Right renal cortex interstitium (tissue), 3 donors: Measurements from ENCODE around the gene GPR158. TPM values are rescaled to one million over a fixed set of nuclear protein-coding genes. Genes with fewer than 3 reads are reported as not detected.
"Not testable (repeated sequence)": the region's sequence is repeated elsewhere in the genome, so short reads cannot be mapped to it uniquely, and the experiment has no call there.

ENCODE experiments used
- DNase-seq, 3 donors: peaks; one replicate each; pipeline ENCODE4 v3.0.0-alpha.2; 2013; ENCODE audit warnings: low read depth in 3 of 3, low spot score in 2 of 3
- polyA plus RNA-seq, 3 donors: library from polyadenylated mRNA; unstranded; fragments of 120-200 nt; gene quantifications; one replicate each; pipeline ENCODE4 v1.2.1, GENCODE V29; 2013; ENCODE audit not compliant: insufficient read length in 3 of 3

The GPR158 gene
- polyA plus RNA-seq, 3 donors: 0.24 to 0.32 (median 0.31) TPM

DNA sequence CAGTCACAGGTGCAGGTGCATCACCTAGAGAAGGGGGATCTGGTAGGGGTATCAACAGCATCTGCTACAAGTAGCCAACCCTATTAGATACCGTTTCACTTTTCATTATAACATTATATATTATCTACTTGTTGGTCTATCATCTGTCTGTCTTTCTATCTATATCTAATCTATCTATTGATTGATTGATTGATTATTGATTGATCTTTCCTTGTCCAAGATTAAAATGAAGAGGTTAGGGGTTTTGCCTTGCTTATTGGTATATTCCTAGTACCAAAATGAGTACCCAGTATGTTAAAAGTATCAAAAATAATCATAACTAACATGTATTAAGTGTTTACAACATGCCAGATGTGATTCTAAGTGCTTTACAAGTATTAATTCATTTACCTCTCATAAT, 121.5 kb downstream of the GPR158 start:
- DNase-seq: no peak

DNA sequence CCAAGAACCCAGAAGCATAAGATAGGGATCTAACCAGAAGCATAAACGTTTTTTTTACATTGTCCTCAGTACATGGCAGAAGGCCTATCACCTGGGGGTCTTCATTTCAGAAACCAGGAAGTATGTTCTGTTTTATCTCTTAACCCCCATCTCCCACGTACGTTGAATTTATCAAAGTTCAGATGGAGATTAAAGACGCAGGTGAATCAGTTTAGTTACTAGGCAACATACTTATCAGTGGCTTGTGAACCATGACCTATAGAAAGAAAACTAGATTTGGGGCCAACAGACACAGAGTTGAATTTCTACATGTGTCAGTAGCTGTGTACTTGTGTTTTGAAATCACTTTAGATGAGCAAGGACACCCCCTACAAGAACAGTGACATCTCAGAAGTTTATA, 122.7 kb downstream of the GPR158 start:
- DNase-seq: no peak

DNA sequence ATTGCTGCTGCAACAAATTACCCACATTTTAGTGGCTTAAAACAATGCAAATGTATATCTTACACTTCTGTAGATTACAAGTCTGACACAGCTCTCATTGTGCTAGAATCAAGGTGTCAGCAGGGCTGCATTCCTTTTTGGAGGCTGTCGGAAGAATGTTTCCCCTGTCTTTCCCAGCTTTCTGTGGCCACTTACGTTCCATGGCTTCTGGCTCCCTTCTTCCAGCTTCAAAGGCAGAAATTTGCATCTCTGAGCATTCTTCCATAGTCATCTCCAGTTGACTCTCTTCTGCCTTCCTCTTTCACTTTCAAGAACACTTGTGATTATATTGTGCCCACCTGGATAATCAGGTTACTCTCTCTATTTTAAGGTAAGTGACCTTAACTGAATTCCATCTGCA, 125.3 kb downstream of the GPR158 start:
- DNase-seq: no peak

DNA sequence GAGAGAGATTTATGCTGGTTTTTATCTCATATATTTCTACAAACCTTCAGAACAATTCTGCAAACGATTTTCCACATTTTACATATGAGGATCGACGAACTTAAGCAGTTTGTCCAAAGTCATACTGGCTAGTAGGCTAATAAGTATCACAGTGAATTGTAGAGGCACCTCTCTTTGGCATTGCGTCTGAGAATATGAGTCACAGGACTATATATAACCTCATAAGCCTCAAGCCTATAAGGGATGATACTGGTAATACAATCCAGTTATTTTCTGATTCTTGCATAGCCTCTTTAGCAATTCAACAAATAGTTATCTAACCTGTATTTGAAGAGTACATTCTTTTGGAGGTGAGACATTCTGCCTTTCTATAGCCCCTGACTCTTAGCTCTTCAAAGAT, 129.8 kb downstream of the GPR158 start:
- DNase-seq: no peak

DNA sequence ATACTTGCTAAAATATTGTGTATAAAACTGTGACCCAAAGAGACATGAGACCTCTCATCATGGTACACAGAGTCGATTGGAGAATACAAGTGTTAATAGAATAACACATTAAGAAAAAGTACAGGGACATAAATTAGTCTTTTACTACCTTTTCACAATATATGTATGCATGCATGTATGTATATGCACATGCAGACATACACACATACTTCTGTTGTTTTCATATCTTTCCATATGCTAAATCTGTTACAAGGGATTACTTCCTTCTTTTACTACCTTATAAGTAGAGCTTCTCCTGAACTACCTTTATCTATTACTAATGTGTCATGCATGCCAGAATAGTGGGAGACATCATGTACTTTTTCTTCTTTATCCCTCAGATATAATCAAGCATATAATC, 131.6 kb downstream of the GPR158 start:
- no peak for DNase-seq

DNA sequence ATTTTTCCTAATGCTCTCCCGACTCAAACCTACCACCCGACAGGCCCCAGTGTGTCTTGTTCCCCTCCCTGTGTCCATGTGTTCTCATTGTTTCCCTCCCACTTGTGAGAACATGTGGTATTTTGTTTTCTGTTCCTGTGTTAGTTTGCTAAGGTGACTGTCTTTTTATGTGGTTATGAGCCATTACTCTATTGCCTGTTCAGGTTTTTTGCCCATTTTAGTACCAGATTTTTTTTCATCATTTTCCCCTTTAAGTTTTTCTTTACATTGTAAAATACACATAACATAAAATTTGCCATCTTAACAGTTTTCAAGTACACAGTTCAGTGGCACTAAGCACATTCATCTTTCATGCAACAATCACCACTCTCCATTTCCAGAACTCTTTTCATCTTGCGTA, 133.5 kb downstream of the GPR158 start:
- no peak for DNase-seq

DNA sequence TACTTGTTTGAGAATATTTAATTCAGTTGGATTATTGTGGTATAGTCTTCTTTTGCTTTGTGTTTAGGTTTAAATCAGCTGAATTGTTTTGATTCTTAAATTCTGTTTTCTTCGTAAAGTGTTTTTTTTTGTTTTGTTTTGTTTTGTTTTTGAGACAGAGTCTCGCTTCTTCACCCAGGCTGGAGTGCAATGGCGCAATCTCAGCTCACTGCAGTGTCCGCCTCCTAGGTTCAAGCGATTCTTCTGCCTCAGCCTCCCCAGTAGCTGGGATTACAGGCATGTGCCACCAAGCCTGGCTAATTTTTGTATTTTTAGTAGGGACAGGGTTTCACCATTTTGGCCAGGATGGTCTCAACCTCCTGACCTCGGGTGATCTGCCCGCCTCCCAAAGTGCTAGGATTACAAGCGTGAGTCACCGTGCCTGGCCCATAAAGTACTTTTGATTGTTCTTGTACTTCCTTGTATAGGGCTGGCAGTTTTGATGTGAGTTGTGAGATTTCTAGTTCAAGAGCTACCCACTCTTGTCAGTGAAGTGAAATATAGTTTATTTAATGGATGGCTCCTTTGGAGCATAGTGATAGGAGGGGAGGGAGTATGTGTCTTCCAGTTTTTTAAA, 142.9 kb downstream of the GPR158 start:
- DNase-seq: not testable (repeated sequence)

DNA sequence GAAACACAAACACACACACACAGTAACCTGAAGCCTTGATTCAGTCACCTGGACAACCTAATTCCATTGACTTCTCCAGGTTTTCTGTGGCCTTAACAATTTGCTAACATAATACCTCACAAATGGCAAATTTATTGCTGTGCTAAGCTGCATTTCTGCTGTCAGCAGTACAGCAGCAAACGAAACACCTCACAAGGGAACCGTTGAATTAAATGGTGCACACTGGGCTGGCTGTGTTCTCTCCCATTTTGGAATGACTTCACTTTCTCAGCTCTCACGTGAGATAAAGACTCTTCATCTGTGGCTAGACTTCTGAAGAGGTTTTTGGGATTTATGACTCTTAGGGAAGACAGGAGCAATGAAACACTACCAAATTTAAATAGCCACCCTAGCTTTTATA, 152.5 kb downstream of the GPR158 start:
- no peak for DNase-seq

DNA sequence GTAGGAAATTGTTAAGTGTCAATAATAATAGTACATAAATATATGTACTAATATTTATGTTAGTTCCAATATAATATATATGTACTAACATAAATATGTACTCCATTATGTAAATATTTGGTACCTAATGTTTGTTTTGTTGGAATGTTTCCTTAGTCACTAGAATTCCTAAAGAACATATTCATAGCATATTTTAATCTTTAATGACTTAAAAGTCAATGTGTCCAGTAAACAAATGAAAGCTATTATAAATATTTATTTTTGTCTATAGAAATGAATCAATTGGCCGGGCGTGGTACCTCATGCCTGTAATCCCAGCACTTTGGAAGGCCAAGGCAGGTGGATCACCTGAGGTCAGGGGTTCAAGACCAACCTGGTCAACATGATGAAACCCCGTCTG, 153.6 kb downstream of the GPR158 start:
- no peak for DNase-seq

DNA sequence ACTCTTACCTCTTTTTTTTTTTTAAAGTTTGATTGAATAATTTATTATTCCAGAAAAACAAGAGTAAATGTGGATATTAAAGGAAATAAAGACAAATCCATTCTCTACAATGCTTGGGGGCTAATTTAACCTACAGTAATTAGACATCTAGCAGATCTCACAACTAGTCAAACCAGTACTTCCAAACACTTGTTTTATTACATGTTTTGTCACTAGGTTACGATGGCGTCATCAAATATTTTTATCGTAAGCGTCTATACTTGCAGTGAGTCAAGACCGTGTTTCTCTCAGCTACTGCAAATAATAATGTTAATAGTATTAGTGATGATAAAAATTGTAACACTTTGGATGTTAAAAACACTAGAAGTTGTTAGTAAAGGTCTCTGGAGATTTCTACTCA, 154.8 kb downstream of the GPR158 start:
- not testable (repeated sequence) for DNase-seq

DNA sequence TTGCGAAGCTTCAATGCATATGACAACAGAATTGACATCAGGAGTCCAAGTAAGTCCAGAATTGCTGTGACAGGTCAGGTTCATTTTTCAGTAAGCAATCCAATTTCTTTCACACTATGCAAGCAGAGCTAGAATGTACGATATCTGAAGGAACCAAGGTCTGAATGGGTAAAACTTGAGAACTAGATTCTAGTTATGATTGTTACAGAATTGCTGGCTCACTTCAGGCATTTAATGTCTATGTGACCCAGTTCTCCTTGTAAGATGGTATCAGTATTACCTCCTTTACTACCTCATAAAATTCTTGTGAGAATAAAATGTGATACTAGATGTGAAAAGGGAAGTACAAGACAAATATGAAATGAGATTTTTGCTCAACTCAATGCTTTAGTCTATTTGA, 159.6 kb downstream of the GPR158 start:
- no peak for DNase-seq

DNA sequence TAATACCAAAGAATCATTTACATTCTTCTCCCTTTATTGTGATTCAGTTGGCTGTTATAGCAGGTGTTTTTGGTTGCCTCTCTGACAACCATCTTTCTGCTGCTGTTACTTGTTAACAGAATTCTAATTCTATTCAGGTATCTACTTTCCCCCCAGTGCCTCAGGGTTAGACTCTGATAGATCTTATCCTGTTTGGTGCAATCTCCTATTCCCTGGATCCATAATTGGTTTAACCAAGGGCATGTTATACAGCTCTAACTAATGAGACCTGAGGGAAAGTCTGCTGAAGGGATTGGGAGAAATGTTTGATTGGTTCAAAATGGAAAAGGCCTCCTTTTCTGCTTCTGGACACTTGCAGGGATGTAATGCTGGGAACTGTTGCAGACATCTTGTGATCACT, 161.5 kb downstream of the GPR158 start:
- no peak for DNase-seq

DNA sequence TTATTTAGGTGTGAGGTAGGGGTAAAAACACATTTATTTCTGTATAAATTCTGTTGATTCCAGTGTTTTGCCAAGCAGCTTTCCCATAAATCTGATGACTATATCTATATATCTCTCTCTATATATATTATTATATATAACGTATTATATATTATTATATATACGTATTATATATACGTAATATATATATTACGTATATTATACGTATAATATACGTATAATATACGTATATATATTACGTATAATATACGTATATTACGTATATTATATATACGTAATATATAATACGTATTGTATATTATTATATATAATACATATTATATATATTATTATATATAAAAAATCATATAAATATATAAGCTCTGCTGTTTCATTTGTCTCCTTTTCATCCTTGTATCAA, 163.5 kb downstream of the GPR158 start:
- DNase-seq: no peak

DNA sequence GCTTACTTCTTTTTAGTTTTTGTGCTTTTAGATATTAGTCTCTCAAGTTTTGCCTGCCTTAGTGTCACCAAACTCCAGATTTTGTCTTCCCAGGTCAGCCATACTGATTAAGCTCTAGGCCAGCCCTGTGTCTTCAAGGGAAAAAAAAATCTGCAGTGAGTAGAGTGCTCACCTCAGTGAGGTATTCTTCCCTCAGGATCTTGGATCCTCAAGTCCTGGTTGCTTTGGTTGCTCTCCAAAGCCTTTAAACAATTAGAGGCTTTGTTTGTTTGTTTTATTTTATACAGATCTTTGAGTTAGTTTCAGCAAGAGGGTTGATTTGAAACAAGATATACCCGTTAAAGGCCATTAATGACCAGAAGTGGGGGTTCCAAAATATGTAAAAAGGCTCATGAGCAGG, 165.2 kb downstream of the GPR158 start:
- DNase-seq: no peak

DNA sequence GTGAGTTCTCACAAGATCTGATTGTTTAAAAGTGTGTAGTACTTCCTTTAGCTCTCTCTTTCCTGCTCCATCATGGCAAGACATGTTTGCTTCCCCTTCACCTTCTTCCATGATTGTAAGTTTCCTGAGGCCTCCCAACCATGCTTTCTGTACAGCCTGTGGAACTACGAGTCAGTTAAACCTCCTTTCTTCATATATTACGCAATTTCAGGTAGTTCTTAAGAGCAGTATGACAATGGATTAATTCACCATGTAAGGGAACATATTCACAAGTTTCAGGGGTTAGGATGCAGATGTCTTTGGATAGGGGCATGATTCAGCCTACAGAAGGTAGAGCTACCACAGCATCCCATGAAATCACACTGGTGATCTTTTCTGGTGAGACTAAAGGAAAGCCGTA, 174.7 kb downstream of the GPR158 start:
- no peak for DNase-seq

DNA sequence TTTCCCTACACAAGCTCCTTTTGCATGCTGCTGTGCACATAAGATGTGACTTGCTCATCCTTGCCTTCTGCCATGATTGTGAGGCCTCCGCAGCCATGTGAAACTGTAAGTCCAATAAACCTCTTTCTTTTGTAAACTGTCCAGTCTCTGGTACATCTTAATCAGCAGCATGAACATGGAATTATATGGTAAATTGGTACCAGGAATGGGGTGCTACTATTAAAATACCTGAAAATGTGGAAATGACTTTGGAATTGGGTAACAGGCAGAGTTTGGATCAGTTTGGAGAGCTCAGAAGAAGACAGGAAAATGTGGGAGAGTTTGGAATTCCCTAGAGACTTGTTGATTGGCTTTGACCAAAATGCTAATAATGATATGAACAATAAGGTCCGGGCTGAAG, 181.8 kb downstream of the GPR158 start:
- no peak for DNase-seq

DNA sequence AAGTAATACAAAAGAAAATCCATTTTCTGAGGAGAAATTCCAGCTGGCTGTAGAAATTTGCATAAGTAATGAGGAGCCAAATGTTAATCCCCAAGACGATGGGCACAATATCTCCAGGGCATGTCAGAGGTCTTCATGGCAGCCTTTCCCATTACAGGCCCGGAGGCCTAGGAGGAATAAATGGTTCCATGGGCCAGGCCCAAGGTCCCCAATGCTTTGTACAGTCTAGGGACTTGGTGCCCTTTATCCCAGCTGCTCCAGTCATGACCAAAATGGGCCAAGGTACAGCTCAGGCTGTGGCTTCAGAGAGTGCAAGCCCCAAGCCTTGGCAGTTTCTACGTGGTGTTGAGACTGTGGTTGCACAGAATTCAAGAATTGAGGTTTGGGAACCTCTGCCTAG, 182.5 kb downstream of the GPR158 start:
- no peak for DNase-seq

DNA sequence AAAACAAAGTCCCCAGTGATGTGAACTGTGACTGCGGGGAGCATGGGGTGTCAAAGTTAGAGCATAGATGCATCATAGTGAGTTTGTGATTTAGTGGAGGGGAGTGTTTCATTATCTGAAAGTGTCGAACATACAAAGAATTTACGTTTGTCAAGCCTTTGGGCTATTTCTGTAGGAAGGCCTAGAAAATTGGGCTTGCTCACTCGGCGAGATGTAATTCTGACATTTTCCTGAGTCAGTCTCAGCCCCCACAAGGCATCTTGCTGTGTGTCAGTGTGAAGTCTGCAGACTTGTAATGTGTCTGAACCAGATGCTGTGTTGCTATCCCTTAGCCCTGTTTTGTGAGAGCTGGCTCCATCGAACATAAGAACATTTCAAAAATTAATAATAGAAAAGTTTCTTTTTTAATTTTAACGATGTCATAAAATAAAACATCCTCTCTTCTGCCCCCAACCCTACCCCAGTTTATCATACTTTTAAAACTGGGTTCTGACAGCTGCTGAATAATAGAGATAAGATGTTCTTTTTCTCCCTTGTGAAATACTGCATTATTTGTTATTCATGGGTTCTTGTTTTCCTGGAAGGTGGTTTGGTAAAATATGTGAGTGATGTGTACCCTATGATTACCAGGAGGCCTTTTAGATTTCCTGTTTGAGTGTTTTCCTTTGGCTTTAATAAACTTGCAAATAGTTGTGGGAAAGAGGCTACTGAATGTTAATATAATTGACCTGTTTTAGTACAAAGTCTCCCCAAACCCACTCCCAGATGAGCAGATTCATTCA, 207.4 kb downstream of the GPR158 start:
- DNase-seq: no peak

DNA sequence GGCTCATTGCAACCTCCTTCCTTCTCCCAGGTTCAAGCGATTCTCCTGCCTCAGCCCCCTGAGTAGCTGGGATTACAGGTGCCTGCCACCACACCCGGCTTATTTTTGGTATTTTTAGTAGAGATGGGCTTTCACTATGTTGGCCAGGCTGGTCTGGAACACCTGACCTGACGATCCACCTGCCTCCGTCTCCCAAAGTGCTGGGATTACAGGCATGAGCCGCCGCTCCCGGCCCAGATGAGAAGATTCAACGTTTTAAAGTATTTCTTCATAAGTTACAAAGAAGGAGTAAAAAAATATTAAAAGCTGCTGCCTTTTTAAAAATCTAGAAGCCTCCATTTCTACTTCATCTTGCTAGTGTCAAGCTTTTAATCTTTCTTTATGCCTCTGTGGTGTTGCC, 208.1 kb downstream of the GPR158 start:
- not testable (repeated sequence) for DNase-seq

DNA sequence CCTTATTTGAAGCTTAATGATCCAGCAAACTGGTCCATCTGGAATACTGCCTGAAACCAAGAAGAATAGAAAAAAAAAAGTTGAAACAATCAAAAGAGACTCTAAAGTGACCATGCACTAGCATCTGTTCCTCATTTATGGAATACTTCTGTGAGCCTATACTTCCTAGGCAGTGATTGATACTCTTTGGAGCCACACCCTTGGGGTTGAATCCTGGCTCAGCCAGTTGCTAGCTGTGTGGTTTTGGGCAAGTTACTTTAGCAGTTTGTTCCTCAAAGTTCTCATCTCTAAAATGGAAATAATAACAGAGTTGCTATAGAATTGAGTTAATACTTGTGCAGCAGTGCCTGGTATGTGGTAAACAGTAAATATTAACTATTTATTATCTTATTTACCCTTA, 208.9 kb downstream of the GPR158 start:
- DNase-seq: no peak

DNA sequence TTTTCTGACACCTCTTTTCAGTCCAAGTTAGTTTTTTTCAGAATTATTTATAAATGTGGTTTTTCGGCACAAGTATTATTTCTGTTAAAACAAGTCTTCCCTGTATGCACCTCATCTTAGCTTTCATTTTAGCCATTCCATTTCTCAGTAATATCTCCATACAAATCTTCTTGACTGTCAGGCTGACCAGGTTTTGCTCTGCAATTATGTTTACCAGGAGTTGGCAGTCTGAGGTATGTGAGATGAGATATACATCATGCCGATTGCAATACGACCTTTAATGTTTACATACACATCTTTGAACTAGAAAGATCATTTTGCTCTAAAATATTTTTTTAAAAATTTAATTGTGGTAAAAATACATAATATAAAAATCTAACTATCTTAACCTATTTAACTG, 209.8 kb downstream of the GPR158 start:
- DNase-seq: no peak

DNA sequence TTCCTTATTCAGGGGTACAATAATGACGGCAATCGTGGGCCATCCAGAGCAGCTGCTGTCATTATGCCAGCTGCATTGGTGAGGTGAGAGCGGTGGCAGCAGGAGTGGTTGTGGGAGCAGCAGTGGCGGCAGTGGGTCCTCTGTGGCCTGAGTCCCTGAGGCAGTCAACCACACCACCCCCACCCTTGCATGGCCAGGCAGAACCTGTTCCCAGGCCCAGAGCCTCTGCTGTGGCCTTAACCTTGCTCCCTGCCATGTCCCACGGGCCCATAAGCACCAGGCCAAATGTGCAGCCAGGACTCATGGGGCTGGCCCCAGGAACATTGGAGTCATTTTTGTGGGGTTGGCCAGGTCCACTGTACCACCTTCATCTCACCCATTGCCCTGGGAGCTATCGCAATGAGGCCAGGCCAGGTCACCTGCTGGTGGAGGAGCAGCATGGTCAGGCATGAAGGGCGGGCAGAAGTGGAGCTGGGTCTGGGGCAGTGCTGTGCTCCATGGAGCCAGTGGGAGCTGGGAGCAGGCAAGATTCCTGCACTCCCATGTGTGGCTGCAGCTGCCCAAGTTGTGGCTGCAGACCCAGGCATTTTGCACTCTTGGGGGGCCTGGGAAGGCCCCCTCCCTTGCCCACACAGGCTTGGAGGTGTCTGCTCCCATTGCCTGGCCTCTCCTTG, 213.5 kb downstream of the GPR158 start:
- DNase-seq: no peak
